Activated T-helper 9 cell treated with anti-CD3 and anti-CD28 coated beads, Interleukin-2, amount 50 U/mL, for 16 hours (primary cell): ENCODE data around the gene NBL1.
"Not testable (repeated sequence)": the region's sequence is repeated elsewhere in the genome, so short reads cannot be mapped to it uniquely, and the experiment has no call there.

Experiments used
- DNase-seq: peaks from one replicate; pipeline ENCODE4 v3.0.0-alpha.2; 2020; ENCODE audit warnings: low read depth

The NBL1 gene

DNA sequence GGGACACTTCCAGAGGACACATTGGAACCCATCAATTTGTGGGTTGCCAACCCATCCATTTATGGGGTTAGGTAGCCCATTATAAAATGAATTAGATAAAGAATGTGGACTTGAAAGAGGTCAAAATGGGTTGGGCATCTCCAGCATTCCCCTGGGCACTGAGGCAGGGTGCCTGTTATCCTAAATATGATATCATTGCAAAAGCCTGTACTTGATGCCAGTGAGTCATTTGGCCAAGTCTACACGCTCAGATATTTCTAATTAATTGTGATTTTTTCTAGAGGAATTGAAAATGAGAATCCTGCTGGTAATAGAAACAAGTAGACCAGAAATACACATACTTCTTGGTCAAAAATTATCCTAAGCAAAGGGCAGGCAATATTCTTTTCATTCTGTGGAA lies 21.9 kb upstream of the NBL1 start:
- DNase-seq: no peak

DNA sequence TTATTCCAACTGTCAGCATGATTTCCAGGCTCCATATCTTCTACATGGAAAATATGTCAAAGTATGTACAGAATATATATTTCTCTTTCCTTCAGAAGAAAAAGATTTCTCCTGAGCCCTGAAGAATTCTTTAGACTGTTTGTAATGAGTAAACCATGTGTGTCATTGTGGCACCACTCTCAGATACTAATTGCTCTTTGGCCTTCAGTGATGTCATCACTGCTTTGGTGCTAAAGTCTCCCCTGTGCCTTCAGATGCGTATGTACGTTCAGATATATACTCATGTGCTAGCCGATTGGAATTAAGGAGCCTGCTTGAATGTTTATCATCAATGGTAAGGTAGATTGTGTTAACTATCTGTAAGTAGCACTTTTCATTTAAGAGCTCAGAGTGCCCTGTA lies 20.6 kb upstream of the NBL1 start:
- no peak for DNase-seq

DNA sequence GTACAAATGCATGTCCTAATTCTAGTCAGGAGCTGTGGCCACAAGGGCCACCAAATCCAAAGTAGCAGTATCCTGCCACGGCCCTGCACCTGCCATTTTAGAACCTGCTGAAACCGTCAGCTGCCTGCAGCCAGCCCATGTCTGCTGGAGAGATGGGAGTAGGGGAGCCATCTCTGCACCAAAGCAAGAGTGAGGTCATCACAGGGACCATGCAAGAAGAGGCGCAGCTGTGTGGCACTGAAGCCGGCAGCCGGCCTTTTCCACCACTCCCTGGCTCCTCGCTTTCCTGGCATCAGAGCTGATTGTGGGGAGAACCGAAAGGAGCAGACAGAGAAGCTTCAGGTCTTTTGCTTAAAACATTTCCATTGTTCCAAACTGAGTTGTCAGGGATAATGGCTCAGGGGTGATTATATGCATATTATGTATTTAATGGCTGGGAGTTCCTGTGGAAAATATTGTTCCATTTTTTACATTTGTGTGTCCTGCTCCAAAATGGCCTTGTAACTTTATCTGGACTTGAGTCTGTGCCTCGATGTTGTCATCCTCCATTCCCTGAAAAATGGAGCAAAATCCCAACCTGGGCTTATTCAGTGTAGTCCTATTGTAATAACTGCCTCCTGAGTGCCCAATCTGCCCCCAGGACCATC lies 18.7 kb upstream of the NBL1 start:
- DNase-seq: no peak

DNA sequence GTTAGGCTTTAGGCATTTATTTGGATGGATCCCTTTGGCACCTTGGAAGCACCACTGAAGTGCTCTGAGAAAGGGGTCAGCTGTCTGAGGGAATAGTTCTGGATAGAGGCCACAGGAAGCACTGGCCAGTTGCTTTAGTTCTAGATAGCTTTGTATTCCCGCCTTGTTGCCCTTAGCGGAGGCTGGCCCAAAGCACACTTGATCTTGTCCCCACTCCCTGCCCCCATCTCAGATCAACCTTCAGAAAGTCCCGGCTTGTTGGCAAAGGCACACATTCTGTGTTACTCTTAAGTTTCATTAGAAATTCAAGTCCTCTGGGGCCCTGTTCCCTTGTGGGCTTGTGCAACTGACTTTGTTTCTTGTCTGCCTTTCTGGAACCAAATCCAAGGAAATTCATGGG lies 15.2 kb upstream of the NBL1 start:
- no peak for DNase-seq

DNA sequence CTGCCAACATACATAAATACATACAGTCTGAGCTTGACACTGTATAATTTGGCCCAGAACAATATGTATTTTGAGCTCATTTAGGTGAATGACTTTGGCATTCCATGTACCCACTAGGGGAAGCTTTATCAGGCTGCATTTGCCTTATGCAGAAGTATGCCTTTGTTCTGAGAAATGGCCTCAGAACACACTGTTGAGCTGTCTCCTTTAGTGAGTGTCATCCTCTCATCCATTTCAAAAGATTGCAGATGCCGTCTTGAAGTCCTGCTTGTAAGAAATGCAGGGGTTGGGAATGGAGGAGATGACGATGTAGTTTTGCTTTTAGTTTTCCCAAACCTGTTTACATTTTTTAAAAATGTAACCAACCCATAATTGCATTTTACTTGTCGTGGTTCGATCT lies 14.8 kb upstream of the NBL1 start:
- no peak for DNase-seq

DNA sequence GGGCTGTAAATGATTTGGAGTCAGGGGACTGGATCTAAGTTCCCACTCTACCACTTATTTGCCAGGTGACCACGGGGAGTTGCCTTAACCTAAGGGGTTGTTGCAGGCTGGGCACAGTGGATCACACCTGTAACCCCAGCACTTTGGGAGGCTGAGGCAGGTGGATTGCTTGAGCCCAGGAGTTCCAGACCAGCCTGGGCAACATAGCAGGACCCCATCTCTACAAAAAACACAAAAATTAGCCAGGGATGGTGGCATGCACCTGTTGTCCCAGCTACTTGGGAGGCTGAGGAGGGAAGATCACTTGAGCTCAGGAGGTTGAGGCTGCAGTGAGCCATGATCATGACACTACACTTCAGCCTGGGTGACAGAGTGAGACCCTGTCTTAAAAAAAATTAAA lies 13.9 kb upstream of the NBL1 start:
- not testable (repeated sequence) for DNase-seq

DNA sequence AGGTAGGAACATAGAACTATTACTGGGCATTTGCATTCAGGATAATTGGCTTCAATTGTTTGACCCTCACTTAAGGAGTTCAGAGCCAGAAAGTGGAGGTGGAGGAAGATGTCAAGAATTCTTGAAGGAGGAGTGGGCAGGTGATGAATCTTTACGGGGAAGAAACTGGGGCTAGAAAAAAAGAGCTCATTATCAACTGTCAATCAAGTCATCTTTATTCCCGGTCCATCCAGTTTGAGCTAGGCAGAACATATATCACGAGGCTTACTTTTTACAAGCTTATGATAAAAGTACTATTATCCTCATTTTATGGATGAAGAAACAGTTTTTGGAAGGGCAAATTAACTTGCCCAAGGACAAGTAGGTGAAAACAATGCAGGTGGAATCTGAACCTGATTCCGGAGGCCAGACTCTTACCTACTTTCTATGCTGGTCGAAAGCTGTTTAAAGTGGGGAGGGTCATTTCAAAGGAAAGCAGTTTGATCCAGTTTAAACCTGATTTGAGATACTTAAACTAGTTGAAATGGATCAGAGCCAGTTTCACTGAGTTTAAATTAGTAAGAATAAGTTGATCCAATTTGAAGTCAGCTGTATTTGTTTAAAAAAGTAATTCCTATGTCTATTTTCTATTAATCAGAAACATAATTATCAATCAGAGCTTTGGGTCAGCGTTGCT lies 13.3 kb upstream of the NBL1 start:
- DNase-seq: no peak

DNA sequence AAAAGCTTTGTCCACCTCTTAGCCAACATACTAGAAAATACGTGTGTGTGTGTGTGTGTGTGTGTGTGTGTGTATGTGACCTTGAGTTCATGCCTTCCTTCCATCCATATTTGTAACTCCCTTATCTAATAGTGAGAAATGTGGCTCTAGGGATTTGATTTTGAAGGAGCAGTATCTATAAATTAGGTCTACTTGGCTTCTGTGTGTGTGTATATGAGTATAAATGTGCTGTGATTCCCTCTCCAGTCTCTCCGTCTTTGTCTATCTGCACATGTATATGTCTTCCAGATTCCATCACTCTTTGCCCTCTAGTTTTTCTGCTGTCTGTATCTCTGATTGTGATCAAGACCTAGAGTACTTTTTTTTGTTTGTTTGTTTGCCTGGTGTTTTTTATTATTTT lies 11.9 kb upstream of the NBL1 start:
- DNase-seq: no peak

DNA sequence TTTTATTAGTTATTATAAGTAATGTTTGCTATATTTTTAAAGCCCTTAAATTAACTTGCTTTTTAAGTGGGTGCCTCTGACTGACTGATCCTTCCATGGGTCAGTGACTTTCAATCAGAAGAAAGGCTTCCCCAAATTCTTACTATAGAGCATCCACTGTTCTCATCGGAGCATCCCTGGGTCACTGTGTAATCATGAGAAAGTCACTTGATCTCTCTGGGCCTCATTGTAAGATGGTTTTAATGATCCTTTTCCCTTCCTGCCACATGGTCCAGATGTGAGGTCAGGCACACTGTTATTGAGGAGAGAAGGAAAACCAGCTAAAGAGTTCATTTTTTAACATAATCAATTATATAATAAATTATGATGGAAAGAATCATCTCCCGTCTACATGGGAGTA lies 11.0 kb upstream of the NBL1 start:
- DNase-seq: no peak

DNA sequence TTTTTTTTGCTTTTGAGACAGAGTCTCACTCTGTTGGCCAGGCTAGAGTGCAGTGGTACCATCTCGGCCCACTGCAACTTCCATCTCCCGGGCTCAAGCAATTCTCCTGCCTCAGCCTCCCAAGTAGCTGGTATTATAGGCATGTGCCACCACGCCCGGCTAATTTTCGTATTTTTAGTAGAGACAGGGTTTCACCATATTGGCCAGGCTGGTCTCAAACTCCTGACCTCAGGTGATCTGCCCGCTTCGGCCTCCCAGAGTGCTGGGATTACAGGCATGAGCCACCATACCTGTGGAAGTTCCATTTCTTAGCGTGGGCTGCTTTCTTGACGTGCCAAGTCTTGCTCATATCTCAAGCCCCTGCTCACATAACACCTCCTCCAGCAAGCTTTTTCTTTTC lies 9.0 kb upstream of the NBL1 start:
- not testable (repeated sequence) for DNase-seq

DNA sequence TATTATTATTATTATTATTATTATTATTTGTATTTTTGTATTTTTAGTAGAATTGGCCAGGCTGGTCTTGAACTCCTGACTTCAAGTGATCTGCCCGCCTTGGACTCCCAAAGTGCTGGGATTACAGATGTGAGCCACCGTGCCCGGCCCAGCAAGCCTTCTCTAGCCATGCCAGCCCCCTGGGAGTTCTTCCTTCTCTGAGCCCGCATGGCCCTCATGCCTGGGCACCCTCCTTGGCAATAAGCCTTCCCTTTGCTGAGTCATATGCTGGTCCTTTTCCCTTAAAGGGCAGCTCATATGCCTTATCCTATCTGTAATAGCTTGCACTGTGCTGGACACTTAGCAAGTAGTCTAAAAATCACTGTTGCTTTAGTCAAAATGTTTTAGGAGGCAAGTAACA lies 8.5 kb upstream of the NBL1 start:
- DNase-seq: no peak

DNA sequence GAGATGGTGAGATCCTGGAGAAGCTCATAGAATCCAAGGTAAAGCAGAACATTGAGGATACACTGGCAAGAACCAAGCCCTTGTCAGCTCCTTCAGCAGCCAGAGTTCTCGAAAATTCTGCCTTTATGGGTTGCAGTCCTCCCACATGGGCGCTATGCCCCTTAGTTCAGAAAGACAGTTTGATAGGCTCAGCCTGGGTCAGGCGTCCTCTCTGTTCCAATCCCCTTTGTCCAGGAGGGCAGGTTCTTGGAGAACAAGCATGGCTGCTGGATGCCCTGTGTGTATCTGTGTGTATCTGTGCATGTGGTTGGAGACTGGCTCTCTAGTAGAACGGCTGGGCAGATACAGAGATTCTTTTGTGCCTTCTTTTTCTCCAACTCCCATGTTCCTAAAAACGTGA lies 8.0 kb upstream of the NBL1 start:
- no peak for DNase-seq

DNA sequence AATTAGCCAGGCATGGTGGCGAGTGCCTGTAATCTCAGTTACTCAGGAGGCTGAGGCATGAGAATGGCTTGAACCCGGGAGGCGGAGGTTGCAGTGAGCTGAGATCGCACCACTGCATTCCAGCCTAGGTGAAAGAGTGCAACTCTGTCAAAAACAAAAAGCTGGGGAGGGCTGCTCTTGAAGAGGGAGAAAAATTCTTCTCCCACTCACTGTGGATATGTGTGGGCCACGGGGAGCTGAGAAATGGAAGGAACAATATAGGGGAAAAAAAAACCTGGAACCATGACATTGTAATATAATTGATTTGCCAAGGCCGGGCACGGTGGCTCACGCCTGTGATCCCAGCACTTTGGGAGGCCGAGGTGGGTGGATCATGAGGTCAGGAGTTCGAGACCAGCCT lies 7.4 kb upstream of the NBL1 start:
- not testable (repeated sequence) for DNase-seq

DNA sequence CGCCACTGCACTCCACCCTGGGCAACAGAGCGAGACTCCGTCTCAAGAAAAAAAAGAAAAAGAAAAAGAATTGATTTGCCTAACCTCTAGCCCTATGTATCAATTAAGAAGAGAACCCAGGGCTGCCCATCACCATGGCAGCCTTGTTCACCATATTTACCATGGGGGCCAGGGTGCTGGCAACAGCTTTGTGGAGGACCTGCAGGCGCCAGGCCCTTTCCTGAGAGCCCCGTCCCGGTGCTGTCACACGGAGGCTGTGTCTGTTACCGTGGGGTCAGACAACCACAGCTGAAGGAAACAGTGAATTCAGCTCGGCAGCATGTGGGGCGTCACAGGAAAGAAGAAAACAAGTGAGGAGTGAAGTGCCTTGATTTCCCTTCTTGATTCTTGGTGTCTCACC lies 6.5 kb upstream of the NBL1 start:
- no peak for DNase-seq

DNA sequence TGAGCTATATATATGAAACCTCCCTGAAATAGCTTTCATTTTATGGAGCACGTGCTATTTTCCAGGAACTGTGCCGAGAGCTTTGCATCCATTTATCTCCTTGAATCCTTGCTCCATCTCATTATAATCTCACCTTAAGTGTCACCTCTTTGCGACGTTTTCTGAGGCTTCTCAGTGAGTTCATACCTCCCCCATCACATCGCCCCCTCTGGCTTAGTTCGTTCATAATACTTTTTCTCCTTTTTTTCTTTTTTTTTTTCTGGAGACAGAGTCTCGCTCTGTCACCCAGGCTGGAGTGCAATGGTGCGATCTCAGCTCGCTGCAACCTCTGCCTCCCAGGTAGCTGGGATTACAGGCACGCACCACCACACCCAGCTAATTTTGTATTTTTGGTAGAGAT lies 4.9 kb upstream of the NBL1 start:
- DNase-seq: not testable (repeated sequence)

DNA sequence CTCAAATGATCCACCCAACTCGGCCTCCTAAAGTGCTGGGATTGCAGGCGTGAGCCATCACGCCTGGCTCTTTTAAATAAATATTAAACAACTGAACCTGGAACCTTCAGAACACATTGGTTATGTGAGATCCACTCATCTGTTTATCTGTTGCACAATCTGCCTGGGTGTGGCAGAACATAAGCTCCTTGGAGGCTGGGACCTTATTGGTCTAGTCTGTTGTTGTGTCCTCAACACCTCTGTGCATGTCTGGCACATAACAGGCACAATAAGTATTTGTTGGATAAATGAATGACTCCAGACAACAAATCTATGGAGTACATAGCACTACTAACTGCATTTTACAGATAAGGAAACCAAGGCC lies 4.1 kb upstream of the NBL1 start:
- DNase-seq: no peak

DNA sequence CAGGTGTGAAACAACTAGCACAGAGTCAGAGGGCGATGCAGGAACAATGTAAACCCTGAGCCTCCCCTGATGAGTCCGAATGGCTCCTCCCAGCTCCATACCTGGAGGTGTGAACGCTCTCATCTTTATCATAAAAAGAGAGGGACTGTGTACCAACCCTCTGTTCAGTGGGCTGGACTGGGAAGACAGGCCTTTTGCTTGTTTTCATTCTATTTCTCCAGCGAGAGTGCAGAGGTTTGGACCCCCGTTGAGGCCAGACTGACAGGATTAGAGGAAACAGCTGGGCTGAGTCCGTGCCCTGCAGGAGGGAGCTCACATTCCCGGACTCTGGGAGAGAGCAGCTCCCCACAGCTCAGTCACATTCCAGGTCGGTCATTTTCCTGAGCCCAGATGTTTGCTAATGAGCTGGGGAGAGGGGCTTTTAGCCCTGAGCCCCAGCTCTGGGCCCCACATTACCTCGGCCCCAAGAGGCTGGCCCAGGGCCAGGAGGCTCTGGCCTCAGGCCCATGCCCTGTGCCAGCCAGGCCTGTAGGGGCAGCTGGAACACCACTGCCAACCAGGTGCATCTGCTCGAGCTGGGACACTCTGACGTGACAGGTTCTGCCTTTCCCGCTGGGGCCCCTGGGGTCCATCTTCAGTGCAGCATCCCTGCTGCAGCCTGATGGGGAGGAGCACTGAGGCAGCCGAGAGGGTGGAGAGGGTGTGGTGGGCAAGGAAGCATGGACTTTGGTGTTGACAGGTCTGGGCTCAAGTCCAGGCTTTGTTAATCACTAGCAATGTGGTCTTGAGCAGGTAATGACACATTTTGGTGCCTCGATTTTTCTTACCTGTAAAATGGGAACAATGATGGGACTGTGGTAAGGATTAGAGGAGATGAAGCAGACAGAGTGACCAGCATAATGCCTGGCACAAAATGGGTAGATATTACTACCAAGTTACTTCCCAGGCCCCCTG lies 3.5 kb upstream of the NBL1 start:
- no peak for DNase-seq

DNA sequence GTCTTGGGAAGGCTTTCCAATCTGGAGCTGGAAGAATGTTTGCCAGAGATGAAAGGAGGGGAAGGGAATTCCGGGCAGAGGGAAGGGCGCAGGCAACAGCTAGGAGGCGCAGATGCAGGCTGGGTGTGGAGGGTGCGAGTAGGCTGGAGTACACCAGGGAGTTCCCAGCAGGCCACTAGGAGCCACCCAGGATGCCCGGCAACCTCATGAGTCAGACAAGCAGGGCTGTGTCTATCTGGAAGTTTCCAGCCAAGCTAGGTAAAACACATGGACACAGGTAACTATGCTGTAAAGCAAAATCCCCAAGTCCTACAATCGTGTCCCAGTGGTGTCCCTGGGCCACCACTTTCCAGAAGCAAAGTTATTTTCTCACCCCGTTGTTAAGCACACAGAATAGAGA lies 990 bp upstream of the NBL1 start:
- no peak for DNase-seq

DNA sequence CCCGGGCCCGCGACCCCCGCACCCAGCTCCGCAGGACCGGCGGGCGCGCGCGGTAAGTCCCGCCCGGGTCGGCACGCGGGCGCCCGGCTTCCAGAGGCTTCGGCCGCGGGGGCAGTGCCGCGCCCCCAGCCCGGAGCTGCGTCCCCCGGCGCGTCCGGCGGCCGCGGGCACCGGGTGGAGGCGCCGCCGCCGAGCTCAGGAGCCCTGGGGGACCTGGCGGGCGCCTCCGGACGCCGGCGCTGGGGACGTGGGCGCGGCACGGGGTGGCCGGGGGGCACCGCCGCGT lies 227 bp downstream of the NBL1 start:
- DNase-seq: no peak

DNA sequence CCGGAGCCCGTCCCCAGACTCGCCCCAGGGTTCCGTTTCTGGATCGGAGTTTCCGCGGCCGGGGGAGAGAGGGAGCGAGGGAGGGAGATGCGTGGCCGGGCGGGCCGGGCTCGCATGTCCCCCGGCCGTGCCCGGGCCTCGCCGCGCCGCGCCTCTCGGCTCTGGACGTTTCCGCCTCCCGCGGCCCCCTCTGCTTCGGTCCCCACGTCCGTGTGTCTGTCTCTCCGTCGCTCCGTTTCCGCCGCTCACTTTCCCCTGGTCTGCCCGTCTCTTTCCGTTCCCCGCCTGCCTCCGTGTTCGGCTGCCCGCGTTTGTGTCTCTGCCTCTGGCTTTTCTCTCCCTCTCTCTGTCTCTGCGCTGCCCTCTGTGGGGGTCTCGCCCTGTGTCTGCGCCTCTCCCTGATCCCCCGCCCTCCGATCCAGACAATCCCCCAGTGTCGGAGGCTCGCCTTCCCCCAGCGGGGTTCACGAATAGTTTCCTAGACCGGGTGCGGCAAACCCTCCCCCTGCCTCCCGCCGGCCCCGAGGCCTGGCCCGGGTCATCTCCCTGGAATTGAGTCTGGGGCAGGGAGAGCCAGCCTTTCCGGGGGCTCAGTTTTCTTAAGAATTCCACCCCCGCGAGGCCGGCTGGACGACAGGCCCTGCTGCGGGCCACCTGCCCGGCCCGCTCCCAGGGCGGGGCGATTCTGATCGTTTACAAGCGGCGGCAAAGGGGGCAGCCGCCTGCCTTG lies 735 bp downstream of the NBL1 start:
- no peak for DNase-seq

DNA sequence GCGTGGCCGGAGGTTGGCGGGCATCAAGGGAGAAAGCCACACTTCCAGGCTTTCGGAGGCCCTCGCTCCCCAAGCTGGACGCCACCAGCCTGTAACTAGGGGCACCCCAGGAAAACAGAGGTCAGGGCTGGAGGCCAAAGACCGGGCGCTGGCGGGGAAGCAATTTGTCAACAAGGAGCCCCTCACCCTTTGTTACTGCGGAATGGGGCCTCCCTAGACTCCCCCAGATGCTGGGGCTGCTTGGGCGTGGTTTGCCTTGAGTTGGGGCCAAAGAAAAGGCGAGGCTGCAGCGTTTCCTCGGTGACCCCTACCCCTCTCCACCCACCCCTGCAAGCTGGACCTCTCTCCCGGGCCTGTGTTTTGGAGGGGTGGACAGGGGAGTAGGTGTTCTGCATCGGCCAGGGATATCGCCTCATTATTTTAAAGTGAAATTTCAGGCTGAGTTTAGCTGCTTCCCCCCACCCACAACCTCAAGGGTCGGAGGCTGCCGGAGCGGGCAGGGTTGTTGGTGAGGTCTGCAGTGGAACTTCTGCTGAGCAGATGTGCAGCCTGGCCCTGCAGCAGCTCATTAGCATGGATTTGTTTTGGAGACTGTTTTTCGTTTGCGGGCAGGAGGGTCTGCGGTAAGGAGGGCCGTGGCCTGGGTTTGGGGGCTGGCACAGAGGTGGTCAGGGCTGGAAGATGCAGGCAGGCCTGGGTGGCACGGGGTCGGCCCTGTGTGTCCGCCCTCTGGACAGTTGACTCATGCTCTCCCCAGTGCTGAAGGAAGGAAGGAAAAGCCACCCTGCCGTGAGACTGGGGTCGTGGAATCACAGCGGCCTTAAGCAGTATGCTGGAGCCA lies 1.5 kb downstream of the NBL1 start:
- no peak for DNase-seq
